Loucy (cell line): ENCODE measurements around the gene CNP.

Source experiments
- CTCF ChIP-seq: fragments of 200-600 bp; sonication (generic); conservative IDR thresholded peaks from 2 replicates; pipeline ENCODE4 v1.5.1; 2014; ENCODE audit warnings: mild to moderate bottlenecking, antibody characterized with exemption, low read length
- EZH2phosphoT487 ChIP-seq: fragments of 200-600 bp; IDR thresholded peaks from 2 replicates; pipeline ENCODE4 v1.6.1; 2018; ENCODE audit warnings: antibody characterized with exemption, mild to moderate bottlenecking, moderate library complexity, borderline replicate concordance

- TF ChIP-seq CTCF (no peak), EZH2phosphoT487 (no peak)
Measured at GRCh38 chr17:41974031-41974430, 7.4 kb downstream of the CNP start.
